Mucosa of descending colon (tissue), 3 donors: ENCODE measurements around the gene ATG7. TPM values are rescaled to one million over a fixed set of nuclear protein-coding genes. Genes with fewer than 3 reads are reported as not detected.

Source experiments
- ATAC-seq: fragments of 200-7000 bp; cut with Tn5 transposase; one replicate; pipeline ENCODE4 v1.9.1; 2020; ENCODE audit warnings: mild to moderate bottlenecking, moderate library complexity
- DNase-seq, 3 donors: peaks; one replicate each; pipeline ENCODE4 v3.0.0-alpha.2; 2020
- H3K36me3 ChIP-seq: fragments of 200-600 bp; one replicate; pipeline ENCODE4 v1.8.0; 2021; ENCODE audit warnings: low read depth, mild to moderate bottlenecking
- H3K4me1 ChIP-seq: fragments of 200-600 bp; one replicate; pipeline ENCODE4 v1.8.0; 2021; ENCODE audit warnings: low read depth, mild to moderate bottlenecking
- H3K4me3 ChIP-seq: fragments of 200-600 bp; one replicate; pipeline ENCODE4 v1.8.0; 2021; ENCODE audit warnings: mild to moderate bottlenecking
- H3K9me3 ChIP-seq: fragments of 200-600 bp; one replicate; pipeline ENCODE4 v1.8.0; 2021; ENCODE audit warnings: mild to moderate bottlenecking
- CTCF ChIP-seq: fragments of 200-600 bp; IDR thresholded peaks from one replicate; pipeline ENCODE4 v1.8.0; 2022; ENCODE audit warnings: antibody characterized with exemption, mild to moderate bottlenecking
- intact Hi-C, 2 donors: fragments of 100-400 bp; cut with DNase I in 1 of 2; cut with micrococcal nuclease in 1 of 2; formaldehyde crosslinking; loops; one replicate each; pipeline versions ENCODE4 v1.11.0 to v1.11.1; 2022; cut with DNase I, micrococcal nuclease
- total RNA-seq, 3 donors: library from RNA; stranded (reverse); fragmentation: NEBNext Ultra II Directional in 2 of 3; extraction: Animal tissue kit (Norgen Biotek cat#: 25700) in 2 of 3; gene quantifications; one replicate each; pipeline versions ENCODE4 v1.2.1 to v1.2.4, GENCODE V29; 2021 to 2023
- donor health status: DM: no; HTN: no; CAD: no; lungs with moderate emphysema.
- donor health status: DM: no; HTN: no; CAD: no.
- donor health status: DM: no; HTN: yes; CAD: no.

Gene ATG7
- total RNA-seq, 3 donors from 2014 or later: 40.4 to 49.6 (median 43.3) TPM

DNA sequence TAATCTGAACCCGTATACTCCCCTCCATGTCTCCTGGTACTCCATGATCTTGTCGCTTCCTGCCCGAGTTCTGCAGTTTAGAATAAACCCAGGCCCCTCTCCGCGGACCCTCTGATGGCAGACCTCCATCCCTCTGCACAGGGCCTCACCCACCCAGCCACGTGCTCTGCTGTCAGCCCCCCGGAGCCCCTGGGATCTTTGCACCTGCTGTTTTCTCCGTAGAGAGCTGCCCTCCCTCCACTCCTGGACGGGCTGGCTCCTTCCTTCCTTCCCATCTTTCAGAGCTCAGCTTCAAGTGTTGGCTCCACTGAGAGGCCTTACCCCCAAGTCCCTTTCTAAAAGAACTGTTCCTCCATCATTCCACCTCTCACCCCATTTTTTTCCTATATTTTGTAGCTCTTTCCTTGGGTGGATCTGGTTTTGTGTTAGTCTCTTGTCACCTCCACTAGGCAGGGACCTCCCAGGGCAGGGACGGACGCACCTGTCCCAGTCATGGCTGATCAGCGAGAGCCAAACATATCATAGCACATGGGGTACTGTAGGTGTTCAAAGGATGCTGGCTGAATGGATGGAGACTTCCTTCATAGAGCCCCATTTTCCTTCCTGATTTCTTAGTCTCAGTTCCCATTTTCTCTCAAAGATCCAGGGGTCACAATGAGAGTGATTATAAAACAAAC is 264.9 kb downstream of the ATG7 start:
- TF ChIP-seq CTCF: no peak
- Histone ChIP-seq H3K9me3 (no peaks in the 10 kb centered on the region), H3K36me3 (no peaks in the 10 kb centered on the region), H3K4me3 (no peak overlapping the region), H3K4me1 (no peaks in the 10 kb centered on the region)
- intact Hi-C loops: no loop called here
- ATAC-seq (no peak), DNase-seq (no peak)

- H3K36me3 ChIP-seq: no peaks in the 10 kb centered on the region
- intact Hi-C loops: no loop called here
Observed at GRCh38 chr3:11538581-11538980, 266.4 kb downstream of the ATG7 start.

GRCh38 chr3:11539218-11539617 is 267.0 kb downstream of the ATG7 start:
- H3K4me3 ChIP-seq: no peak overlapping the region
- no peaks in the 10 kb centered on the region for H3K9me3 ChIP-seq
- H3K36me3 ChIP-seq: no peaks in the 10 kb centered on the region
- H3K4me1 ChIP-seq: no peaks in the 10 kb centered on the region
- no peak for TF ChIP-seq CTCF
- ATAC-seq (no peak), DNase-seq (no peak)
- intact Hi-C loops: no loop called here

More at GRCh38 chr3:11538581-11538980, 266.4 kb downstream of the ATG7 start:
- TF ChIP-seq CTCF: no peak
- ATAC-seq (no peak), DNase-seq (no peak)
- H3K9me3 ChIP-seq: no peaks in the 10 kb centered on the region
- no peak overlapping the region for H3K4me3 ChIP-seq
- no peaks in the 10 kb centered on the region for H3K4me1 ChIP-seq

- no peak for TF ChIP-seq CTCF
- intact Hi-C loops: no loop called here
- Histone ChIP-seq H3K4me3 (no peak overlapping the region), H3K36me3 (no peaks in the 10 kb centered on the region), H3K4me1 (no peaks in the 10 kb centered on the region), H3K9me3 (no peaks in the 10 kb centered on the region)
- ATAC-seq (no peak), DNase-seq (no peak)
Observed at GRCh38 chr3:11539677-11540076, 267.5 kb downstream of the ATG7 start.

- intact Hi-C loops: no loop called here
- no peaks in the 10 kb centered on the region for H3K4me1 ChIP-seq
- no peak overlapping the region for H3K4me3 ChIP-seq
- no peak for TF ChIP-seq CTCF
- ATAC-seq (no peak), DNase-seq (no peak)
- no peaks in the 10 kb centered on the region for H3K9me3 ChIP-seq
- no peaks in the 10 kb centered on the region for H3K36me3 ChIP-seq
Observed at GRCh38 chr3:11541321-11542303, 269.4 kb downstream of the ATG7 start.
